Activated CD8-positive, alpha-beta memory T cell treated with anti-CD3 and anti-CD28 coated beads, Interleukin-2, amount 50 U/mL, for 1 hour (primary cell): Measurements from ENCODE around the gene DERL2.

Experiments
- DNase-seq: peaks from one replicate; pipeline ENCODE4 v3.0.0-alpha.2; 2020; ENCODE audit errors: extremely low read depth

DERL2 gene

DNA sequence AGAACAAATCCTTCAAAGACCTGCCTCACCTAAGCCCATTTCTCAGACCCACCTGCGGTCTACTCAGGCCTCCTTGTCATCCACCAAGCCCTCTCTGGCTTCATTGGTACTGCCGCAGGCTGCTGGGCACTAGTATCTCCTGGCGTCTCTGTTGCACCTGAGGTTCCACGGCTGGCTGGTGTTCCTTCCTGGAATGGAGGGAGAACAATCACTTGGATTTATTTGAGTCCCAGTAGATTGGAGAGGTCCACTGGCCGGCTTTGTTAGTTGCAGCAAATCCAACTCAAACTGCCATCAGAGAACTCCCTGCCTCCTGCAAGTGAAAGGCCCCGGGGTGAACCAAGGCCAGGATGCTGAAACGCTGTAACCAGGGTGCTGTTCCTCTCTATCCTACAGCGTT is 15.7 kb upstream of the DERL2 start:
- DNase-seq: no peak

- DNase-seq: peak; percentile 57
These were observed 14.8 kb upstream of the DERL2 start for GRCh38 chr17:5500589-5501391.

GRCh38 chr17:5500247-5500588 is 14.2 kb upstream of the DERL2 start:
- no peak for DNase-seq

GRCh38 chr17:5499476-5500231 is 13.7 kb upstream of the DERL2 start:
- DNase-seq: no peak

- no peak for DNase-seq
These were observed 7.0 kb upstream of the DERL2 start for GRCh38 chr17:5492970-5493369.

DNA sequence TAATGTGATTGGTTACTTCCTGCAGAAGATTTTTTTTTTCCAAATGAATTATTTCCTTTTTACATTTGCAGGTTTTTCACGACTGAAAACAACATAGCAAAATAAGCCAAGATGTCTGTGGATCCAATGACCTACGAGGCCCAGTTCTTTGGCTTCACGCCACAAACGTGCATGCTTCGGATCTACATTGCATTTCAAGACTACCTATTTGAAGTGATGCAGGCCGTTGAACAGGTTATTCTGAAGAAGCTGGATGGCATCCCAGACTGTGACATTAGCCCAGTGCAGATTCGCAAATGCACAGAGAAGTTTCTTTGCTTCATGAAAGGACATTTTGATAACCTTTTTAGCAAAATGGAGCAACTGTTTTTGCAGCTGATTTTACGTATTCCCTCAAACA is 2.8 kb upstream of the DERL2 start:
- no peak for DNase-seq

DNA sequence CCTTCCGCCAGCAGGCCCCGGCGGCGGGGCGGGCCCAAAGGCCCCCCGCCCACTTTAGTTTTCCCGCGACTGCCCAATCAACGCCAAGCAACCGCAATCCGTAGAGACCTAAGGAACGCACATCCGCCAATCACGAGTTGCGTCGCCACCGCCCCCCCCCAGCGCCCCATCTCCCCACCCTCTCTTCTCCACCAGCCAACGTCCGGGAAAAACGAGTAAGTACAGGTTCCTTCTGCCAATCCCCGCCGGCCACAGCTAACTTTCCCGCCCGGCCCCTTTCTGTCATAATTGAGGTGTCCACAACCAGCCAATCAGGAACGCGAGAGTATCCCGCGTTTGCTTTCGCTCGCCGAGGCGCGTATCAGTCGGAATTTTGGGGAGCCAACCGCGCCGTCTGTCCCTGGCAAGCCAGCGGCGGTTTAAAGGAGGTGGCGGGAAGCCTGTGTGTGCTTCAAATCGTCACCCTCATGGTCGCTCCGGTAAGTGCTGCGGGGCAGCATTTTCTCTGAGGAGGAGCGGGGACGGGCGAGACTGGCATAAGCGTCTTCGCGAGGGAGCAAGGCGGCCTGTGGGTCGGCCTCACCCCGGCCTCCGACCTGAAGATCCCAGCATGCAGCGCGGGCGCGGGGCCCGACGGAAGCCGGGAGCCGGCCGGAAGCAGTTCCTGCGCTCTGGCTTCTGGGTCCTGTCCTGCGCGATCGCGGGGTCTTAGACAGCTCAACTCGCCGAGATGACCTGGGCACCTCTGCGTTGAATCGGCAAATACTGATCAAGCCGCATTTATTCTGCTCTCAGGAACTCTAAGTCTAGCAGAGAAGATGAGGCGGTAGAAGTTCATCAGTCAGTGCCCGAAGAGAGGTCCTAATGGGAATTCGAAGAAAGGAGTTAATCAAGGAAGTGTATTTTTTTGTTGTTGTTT is 487 bp upstream of the DERL2 start, which contains the start of gene MIS12:
TSS of gene MIS12 (plus strand) at position 361 of the 919 bp plus-strand sequence. CDS start 2,297 bp downstream, outside the sequence.
- DNase-seq: peak; percentile 99

DNA sequence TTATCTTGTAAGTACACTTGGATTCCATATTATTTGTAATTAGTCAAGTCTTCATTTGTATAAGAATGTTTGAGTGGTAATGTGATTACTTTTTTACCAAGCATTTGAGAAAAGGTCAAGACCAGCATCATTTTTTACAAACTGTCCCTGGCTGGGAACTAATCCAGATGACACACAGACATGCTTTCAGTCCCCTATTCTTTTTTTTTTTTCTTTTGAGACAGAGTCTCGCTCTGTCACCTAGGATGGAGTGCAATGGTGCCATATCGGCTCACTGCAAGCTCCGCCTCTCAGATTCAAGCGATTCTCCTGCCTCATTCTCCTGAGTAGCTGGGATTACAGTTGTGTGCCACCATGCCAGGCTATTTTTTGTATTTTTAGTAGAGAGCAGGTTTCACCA is 4.5 kb downstream of the DERL2 start:
- no peak for DNase-seq

DNA sequence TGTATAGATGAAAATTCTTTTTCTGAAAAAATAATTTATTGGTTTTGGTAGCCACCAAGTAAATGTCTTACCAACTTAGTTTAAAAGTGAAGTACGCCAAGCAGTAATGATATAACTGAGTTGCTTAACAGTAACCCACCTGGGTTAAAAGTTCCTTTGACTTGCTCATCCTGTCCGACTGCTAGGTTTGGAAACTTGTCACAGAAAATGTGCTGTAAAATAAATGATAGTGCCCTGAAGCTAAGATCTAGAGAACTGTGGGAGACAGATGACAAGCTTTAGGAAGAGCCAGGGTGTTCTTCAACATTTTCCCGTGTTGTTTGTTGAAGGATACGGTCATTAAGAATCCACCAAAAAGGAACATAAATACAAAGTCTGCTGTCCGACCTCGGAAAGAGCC is 5.0 kb downstream of the DERL2 start:
- no peak for DNase-seq

DNA sequence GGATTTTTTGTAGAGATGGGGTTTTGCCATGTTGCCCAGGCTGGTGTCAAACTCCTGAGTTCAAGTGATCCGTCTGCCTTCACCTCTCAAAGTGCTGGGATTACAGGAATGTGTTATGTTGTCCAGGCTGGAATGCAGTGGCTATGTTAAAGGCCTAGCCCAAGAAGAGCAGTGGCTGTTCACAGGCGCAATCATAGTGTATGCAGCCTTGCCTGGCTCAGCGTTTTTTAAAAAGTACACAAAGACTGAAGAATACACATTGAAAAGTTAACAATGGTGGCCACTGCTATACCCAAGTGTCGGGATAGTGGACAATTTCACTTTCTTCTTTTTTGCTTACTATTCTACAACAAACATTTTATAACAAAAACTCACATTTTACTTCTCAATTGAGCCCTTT is 7.0 kb downstream of the DERL2 start:
- no peak for DNase-seq

DNA sequence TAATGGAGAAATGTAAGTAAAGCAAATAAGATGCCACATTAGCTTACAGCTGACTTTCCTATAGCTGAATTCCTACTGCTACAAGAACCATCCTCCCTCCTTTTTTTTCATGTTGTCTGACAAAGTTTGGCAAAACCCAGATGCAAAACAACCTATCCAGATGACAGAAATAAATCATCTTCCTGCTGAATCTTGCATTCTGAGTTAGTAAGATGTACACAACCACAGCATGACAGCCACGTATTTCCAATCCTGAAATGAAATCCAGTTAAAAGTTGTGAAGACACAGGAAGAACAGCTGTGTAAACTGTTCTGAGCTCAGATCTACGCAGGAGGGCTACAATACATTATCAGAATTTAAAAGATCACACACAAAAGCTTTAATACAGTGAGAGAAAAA is 12.1 kb downstream of the DERL2 start:
- DNase-seq: no peak

- no peak for DNase-seq
These were observed 13.5 kb downstream of the DERL2 start for GRCh38 chr17:5472511-5472910.

GRCh38 chr17:5468075-5468473 is 17.9 kb downstream of the DERL2 start:
- no peak for DNase-seq

- no peak for DNase-seq
These were observed 18.6 kb downstream of the DERL2 start for GRCh38 chr17:5467416-5467815.

DNA sequence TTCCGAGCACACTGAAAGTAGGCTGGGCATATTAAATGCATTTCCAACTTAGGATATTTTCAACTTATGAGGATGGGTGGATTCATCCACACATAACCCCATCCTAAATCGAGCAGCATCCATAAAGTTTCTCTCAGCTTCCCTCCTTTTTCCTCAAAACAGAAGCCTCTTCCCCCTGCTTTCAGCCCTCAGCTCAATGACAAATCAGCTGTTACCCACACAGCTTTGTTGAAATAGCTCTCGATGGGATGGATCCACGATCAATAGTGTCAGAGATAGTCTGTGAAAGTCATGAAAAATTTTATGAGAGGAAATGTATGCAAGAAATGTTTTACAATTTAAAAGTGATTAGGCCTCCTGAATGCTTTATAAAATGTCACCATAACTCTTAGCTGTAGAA is 19.7 kb downstream of the DERL2 start:
- no peak for DNase-seq

- no peak for DNase-seq
These were observed 21.1 kb downstream of the DERL2 start for GRCh38 chr17:5464717-5465507.

DNA sequence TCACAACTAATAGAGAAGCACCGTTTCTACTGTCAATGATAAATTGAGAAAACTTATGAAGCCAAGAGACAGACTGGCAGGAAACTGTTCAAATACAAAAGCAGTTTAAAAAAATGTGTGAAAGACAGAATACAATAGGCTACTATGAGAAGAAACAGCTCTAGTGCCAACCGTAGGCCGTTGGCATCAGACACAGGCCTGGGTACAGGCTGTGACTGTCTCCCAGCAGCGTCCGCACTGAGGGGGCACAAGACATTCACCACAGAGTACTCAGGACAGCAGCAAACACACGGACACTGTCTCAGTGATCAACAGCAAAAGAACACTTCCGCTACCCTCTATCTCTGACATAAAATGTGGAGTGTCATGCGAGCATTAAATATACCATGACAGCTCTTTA is 39.2 kb downstream of the DERL2 start:
- no peak for DNase-seq

GRCh38 chr17:5444209-5444608 is 41.8 kb downstream of the DERL2 start:
- DNase-seq: no peak

DNA sequence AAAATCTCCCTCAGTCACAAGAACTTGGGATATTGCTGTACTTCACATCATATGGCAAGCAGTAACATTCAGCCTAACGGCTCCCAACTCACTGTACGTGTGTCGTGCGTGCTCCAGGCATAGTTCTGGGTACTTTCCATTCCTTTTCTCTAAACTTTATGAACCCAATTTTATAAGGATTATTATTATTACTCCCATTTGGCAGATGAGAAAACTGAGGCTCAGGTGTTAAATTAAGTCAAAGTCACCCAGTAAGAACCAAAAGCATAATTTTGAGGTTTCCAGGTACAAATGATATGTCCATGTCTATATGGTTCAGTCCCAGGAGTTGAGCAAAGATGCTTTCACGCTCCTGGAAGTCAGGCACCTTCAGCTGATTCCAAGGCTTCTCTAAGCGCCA is 42.2 kb downstream of the DERL2 start:
- no peak for DNase-seq

- DNase-seq: no peak
These were observed 46.6 kb downstream of the DERL2 start for GRCh38 chr17:5439446-5439764.

- peak; percentile 58 for DNase-seq
These were observed 47.1 kb downstream of the DERL2 start, which contains the start of gene C1QBP for GRCh38 chr17:5438716-5439445. TSS of gene C1QBP (minus strand) at chr17:5439155. CDS start at chr17:5439073, 82 bp downstream.
